Mucosa of rectum (tissue), 2 donors: Measurements from ENCODE around the gene ELK3.
"Not testable (repeated sequence)": the region's sequence is repeated elsewhere in the genome, so short reads cannot be mapped to it uniquely, and the experiment has no call there.

Experiments used
- H3K27ac ChIP-seq, 2 donors: one replicate each; pipeline ENCODE4 v1.7.0; 2013; ENCODE audit warnings: inconsistent platforms in 2 of 2, low read depth in 2 of 2, low read length in 2 of 2
- H3K27me3 ChIP-seq, 2 donors: one replicate each; pipeline ENCODE4 v1.7.0; 2013; ENCODE audit warnings: low read length in 2 of 2; ENCODE audit not compliant: control insufficient read depth in 2 of 2, insufficient read depth in 2 of 2
- H3K36me3 ChIP-seq, 2 donors: one replicate each; pipeline ENCODE4 v1.7.0; 2013; ENCODE audit warnings: low read length in 2 of 2; ENCODE audit not compliant: control insufficient read depth in 2 of 2, insufficient read depth in 2 of 2
- H3K4me1 ChIP-seq, 2 donors: one replicate each; pipeline ENCODE4 v1.7.0; 2013; ENCODE audit warnings: low read length in 2 of 2, mild to moderate bottlenecking in 1 of 2; ENCODE audit not compliant: control insufficient read depth in 2 of 2, insufficient read depth in 2 of 2
- H3K4me3 ChIP-seq, 2 donors: one replicate each; pipeline ENCODE4 v1.7.0; 2013; ENCODE audit warnings: low read length in 2 of 2
- H3K9ac ChIP-seq, 2 donors: one replicate each; pipeline ENCODE4 v1.7.0; 2013; ENCODE audit warnings: low read length in 2 of 2, low read depth in 1 of 2, mild to moderate bottlenecking in 1 of 2
- H3K9me3 ChIP-seq, 2 donors: one replicate each; pipeline ENCODE4 v1.7.0; 2013; ENCODE audit warnings: low read length in 2 of 2; ENCODE audit not compliant: control insufficient read depth in 2 of 2
- donor health status: healthy.
- donor health status: Normal muscosa, but diverticular disease.

The ELK3 gene

GRCh38 chr12:96315741-96316481 is 121.7 kb downstream of the ELK3 start:
- not testable (repeated sequence) for H3K9me3 ChIP-seq, H3K36me3 ChIP-seq, H3K4me1 ChIP-seq, H3K27me3 ChIP-seq
- Histone ChIP-seq H3K27ac (peak overlapping the region; percentile 10 to 56), H3K4me3 (peak overlapping the region; percentile 50 to 64), H3K9ac (peak overlapping the region in 1 of 2 donors; percentile 7)

DNA sequence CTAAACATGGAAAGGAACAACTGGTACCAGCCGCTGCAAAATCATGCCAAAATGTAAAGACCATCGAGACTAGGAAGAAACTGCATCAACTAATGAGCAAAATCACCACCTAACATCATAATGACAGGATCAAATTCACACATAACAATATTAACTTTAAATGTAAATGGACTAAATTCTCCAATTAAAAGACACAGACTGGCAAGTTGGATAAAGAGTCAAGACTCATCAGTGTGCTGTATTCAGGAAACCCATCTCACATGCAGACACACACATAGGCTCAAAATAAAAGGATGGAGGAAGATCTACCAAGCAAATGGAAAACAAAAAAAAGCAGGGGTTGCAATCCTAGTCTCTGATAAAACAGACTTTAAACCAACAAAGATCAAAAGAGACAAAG is 123.6 kb downstream of the ELK3 start:
- H3K9me3 ChIP-seq, H3K27ac ChIP-seq, H3K27me3 ChIP-seq, H3K9ac ChIP-seq, H3K4me3 ChIP-seq, H3K4me1 ChIP-seq: not testable (repeated sequence)
- H3K36me3 ChIP-seq = peaks cover 0 to 11% of the 10 kb centered on the region in 2 donors
